HCT116 (cell line): ENCODE data around the gene TEX10. TPM values are rescaled to one million over a fixed set of nuclear protein-coding genes. Genes with fewer than 3 reads are reported as not detected.

Experiments
- ATAC-seq: fragments of 200-7000 bp; cut with Tn5 transposase; 2 replicates; pipeline ENCODE4 v1.9.1; 2020; ENCODE audit warnings: mild to moderate bottlenecking, moderate library complexity
- BruUV-seq: library from RNA; stranded (reverse); fragments of 400-500 nt; replicated peaks from 2 replicates; lab custom pipeline; 2021; lab: Mats Ljungman, UMichigan
- CTCF ChIA-PET: fragments of 300-600 bp; sonication (Branson Sonifier 250); formaldehyde crosslinking; loops from one replicate; lab custom pipeline; 2021; ENCODE audit warnings: antibody characterized with exemption; lab: Charles Lee
- POLR2A ChIA-PET: fragments of 300-600, 350-600 bp; sonication (Branson Sonifier 250); formaldehyde crosslinking; loops from one replicate; lab custom pipeline; 2021; ENCODE audit warnings: antibody characterized with exemption; lab: Charles Lee
- RAD21 ChIA-PET, 2 experiments: fragments of 300-600 bp; sonication (Branson Sonifier 250); formaldehyde crosslinking; loops; one replicate each; lab custom pipeline; 2023; ENCODE audit warnings: low total read pairs in 2 of 2; ENCODE audit not compliant: uncharacterized antibody in 2 of 2, unreplicated experiment in 2 of 2, low non-redundant PET in 1 of 2; lab: Charles Lee
- DNase-seq: peaks from one replicate; pipeline ENCODE4 v3.0.0-alpha.2; 2010; ENCODE audit warnings: low read depth, low spot score
- H2AFZ ChIP-seq: fragments of 200-600 bp; shearing (Covaris generic), sonication (generic); 2 replicates; pipeline ENCODE4 v1.6.1; 2017; ENCODE audit warnings: low read depth, mixed run types, mixed read lengths, antibody characterized with exemption, low read length; ENCODE audit not compliant: poor library complexity, severe bottlenecking
- H3K27ac ChIP-seq: 2 replicates; pipeline ENCODE4 v1.5.1; 2012; ENCODE audit warnings: low read depth, low read length
- H3K27me3 ChIP-seq: fragments of 200-600 bp; sonication (generic); 2 replicates; pipeline ENCODE4 v1.6.1; 2016; ENCODE audit warnings: mixed run types, low read length, mixed read lengths; ENCODE audit not compliant: insufficient read depth
- H3K36me3 ChIP-seq, 2 experiments: fragments of 200-500 bp in 1 of 2; fragments of 200-600 bp in 1 of 2; sonication (Bioruptor generic) in 1 of 2; sonication (generic) in 1 of 2; 2 replicates each; pipeline versions ENCODE4 v1.5.1 to v1.6.1; 2014 to 2016; ENCODE audit warnings: low read length in 2 of 2, inconsistent platforms in 1 of 2, mixed read lengths in 1 of 2, mixed run types in 1 of 2; ENCODE audit not compliant: insufficient read depth in 2 of 2, control insufficient read depth in 1 of 2
- H3K4me1 ChIP-seq, 2 experiments: fragments of 200-600 bp in 1 of 2; sonication (generic) in 1 of 2; 2 replicates each; pipeline versions ENCODE4 v1.5.1 to v1.6.1; 2012 to 2017; ENCODE audit warnings: low read length in 2 of 2, inconsistent platforms in 1 of 2, mild to moderate bottlenecking in 1 of 2, mixed read lengths in 1 of 2, mixed run types in 1 of 2, moderate library complexity in 1 of 2; ENCODE audit not compliant: insufficient read depth in 2 of 2, control insufficient read depth in 1 of 2
- H3K4me2 ChIP-seq: fragments of 200-600 bp; sonication (generic); 2 replicates; pipeline ENCODE4 v1.6.1; 2017; ENCODE audit warnings: mixed run types, low read length, mixed read lengths
- H3K4me3 ChIP-seq, 2 experiments: fragments of 200-600 bp in 1 of 2; sonication (generic) in 1 of 2; replicated peaks in 1 of 2; 2 replicates each; pipeline ENCODE4 v1.5.1; 2011 to 2016; ENCODE audit warnings: low read length in 2 of 2, control low read depth in 1 of 2, low read depth in 1 of 2, mild to moderate bottlenecking in 1 of 2, mixed read lengths in 1 of 2, mixed run types in 1 of 2
- H3K79me2 ChIP-seq: fragments of 200-600 bp; sonication (generic); 2 replicates; pipeline ENCODE4 v1.6.1; 2017; ENCODE audit warnings: mild to moderate bottlenecking, mixed run types, low read length, moderate library complexity, mixed read lengths; ENCODE audit not compliant: insufficient read depth
- H3K9ac ChIP-seq: fragments of 200-600 bp; sonication (generic); 2 replicates; pipeline ENCODE4 v1.6.1; 2016; ENCODE audit warnings: low read length, mixed read lengths
- H3K9me2 ChIP-seq: fragments of 200-600 bp; sonication (generic), shearing (Covaris generic); 2 replicates; pipeline ENCODE4 v1.6.1; 2017; ENCODE audit warnings: mixed run types, mild to moderate bottlenecking, moderate library complexity; ENCODE audit not compliant: insufficient read depth
- H3K9me3 ChIP-seq, 2 experiments: fragments of 200-500 bp in 1 of 2; fragments of 200-600 bp in 1 of 2; sonication (Bioruptor generic) in 1 of 2; sonication (generic) in 1 of 2; 2 replicates each; pipeline ENCODE4 v1.6.1; 2014 to 2017; ENCODE audit warnings: low read length in 2 of 2, mixed read lengths in 2 of 2, inconsistent platforms in 1 of 2, low read depth in 1 of 2, mild to moderate bottlenecking in 1 of 2, mixed run types in 1 of 2, moderate library complexity in 1 of 2; ENCODE audit not compliant: control insufficient read depth in 1 of 2, insufficient read depth in 1 of 2
- H4K20me1 ChIP-seq: fragments of 200-600 bp; sonication (generic), shearing (Covaris generic); 2 replicates; pipeline ENCODE4 v1.6.1; 2017; ENCODE audit warnings: mixed run types, mild to moderate bottlenecking, moderate library complexity; ENCODE audit not compliant: insufficient read depth
- ATF3 ChIP-seq: IDR thresholded peaks from 2 replicates; pipeline ENCODE4 v1.6.1; 2012
- CBX3 ChIP-seq: IDR thresholded peaks from 2 replicates; pipeline ENCODE4 v1.6.1; 2012; ENCODE audit warnings: low read depth
- CEBPB ChIP-seq: IDR thresholded peaks from 2 replicates; pipeline ENCODE4 v1.6.1; 2012; ENCODE audit warnings: low read depth
- EGR1 ChIP-seq: IDR thresholded peaks from 2 replicates; pipeline ENCODE4 v1.6.1; 2012; ENCODE audit warnings: low read depth
- JUND ChIP-seq: IDR thresholded peaks from 2 replicates; pipeline ENCODE4 v1.6.1; 2012
- POLR2A ChIP-seq: IDR thresholded peaks from 2 replicates; pipeline ENCODE4 v1.7.0; 2011; ENCODE audit warnings: borderline replicate concordance; ENCODE audit not compliant: insufficient read depth, insufficient read length; ENCODE audit errors: extremely low read depth
- POLR2AphosphoS5 ChIP-seq: IDR thresholded peaks from 2 replicates; pipeline ENCODE4 v1.6.1; 2011; ENCODE audit warnings: mild to moderate bottlenecking, low read depth, low read length, moderate library complexity
- REST ChIP-seq: IDR thresholded peaks from 2 replicates; pipeline ENCODE4 v1.6.1; 2012; ENCODE audit warnings: low read depth
- SIN3A ChIP-seq: IDR thresholded peaks from 2 replicates; pipeline ENCODE4 v1.6.1; 2012; ENCODE audit warnings: low read depth
- TCF7L2 ChIP-seq: IDR thresholded peaks from 2 replicates; pipeline ENCODE4 v1.7.0; 2011; ENCODE audit warnings: borderline replicate concordance, inconsistent platforms; ENCODE audit not compliant: insufficient read depth, insufficient read length; ENCODE audit errors: extremely low read depth
- YY1 ChIP-seq: IDR thresholded peaks from 2 replicates; pipeline ENCODE4 v1.6.1; 2011; ENCODE audit warnings: low read length, low read depth, moderate library complexity, mild to moderate bottlenecking; ENCODE audit not compliant: insufficient replicate concordance; ENCODE audit errors: extremely low read depth
- ZFX ChIP-seq: fragments of 450-650 bp; IDR thresholded peaks from 2 replicates; pipeline ENCODE4 v1.6.1; 2017
- ZNF274 ChIP-seq: fragments of 200-500 bp; sonication (Bioruptor generic); IDR thresholded peaks from 2 replicates; pipeline ENCODE4 v1.6.1; 2014; ENCODE audit warnings: mild to moderate bottlenecking, low read depth, low read length, inconsistent platforms
- intact Hi-C: fragments of 100-400 bp; cut with micrococcal nuclease; formaldehyde crosslinking; loops from 2 replicates; pipeline ENCODE4 v1.10.0; 2022
- total RNA-seq: library from RNA; stranded (reverse); gene quantifications from one replicate; pipeline ENCODE4 v1.2.1, GENCODE V29; 2021; ENCODE audit not compliant: unreplicated experiment

The TEX10 gene
- total RNA-seq, 1 experiment from 2014 or later, result 53.0 TPM

GRCh38 chr9:100277166-100277979, 75.4 kb downstream of the TEX10 start:
- no peak overlapping the region for H3K27ac ChIP-seq
- TF ChIP-seq SIN3A, result no peak
- TF ChIP-seq POLR2AphosphoS5, result no peak
- no peak for TF ChIP-seq CBX3
- TF ChIP-seq ZNF274, result no peak
- no peak for TF ChIP-seq CEBPB
- TF ChIP-seq YY1, result no peak
- TF ChIP-seq ZFX, result no peak
- no peak for TF ChIP-seq EGR1
- no peak for TF ChIP-seq TCF7L2
- no peak for TF ChIP-seq ATF3
- no peak for TF ChIP-seq REST
- TF ChIP-seq POLR2A, result no peak
- no peak for TF ChIP-seq JUND
- no peak overlapping the region for H3K4me2 ChIP-seq
- no peaks in the 10 kb centered on the region for H4K20me1 ChIP-seq
- DNase-seq (no peak), ATAC-seq (no peak)
- 0 out of 4 replicates have a peak, but pooled peaks cover 2 to 5% of the 10 kb centered on the region in 2 experiments for H3K36me3 ChIP-seq
- intact Hi-C loops, result no loop called here
- no peaks in the 10 kb centered on the region for H3K9me2 ChIP-seq
- RAD21 ChIA-PET, result no interaction called here
- POLR2A ChIA-PET, result no interaction called here
- no peak overlapping the region for H3K9ac ChIP-seq
- no peaks in the 10 kb centered on the region for H3K4me1 ChIP-seq
- H2AFZ ChIP-seq, result no peak overlapping the region
- CTCF ChIA-PET, result no interaction called here
- no peaks in the 10 kb centered on the region for H3K9me3 ChIP-seq
- no peaks in the 10 kb centered on the region for H3K79me2 ChIP-seq
- no TSS peak for BruUV-seq
- H3K4me3 ChIP-seq, result no peak overlapping the region
- no peaks in the 10 kb centered on the region for H3K27me3 ChIP-seq
